Ishikawa (cell line): ENCODE measurements around the gene PPP1R37.

Experiments
- CEBPB ChIP-seq: IDR thresholded peaks from 2 replicates; pipeline ENCODE4 v1.6.1; 2012
- CREB1 ChIP-seq: IDR thresholded peaks from 2 replicates; pipeline ENCODE4 v1.6.1; 2012; ENCODE audit warnings: low read depth
- EGR1 ChIP-seq: IDR thresholded peaks from 2 replicates; pipeline ENCODE4 v1.6.1; 2012
- EP300 ChIP-seq: IDR thresholded peaks from 2 replicates; pipeline ENCODE4 v1.6.1; 2012; ENCODE audit warnings: borderline replicate concordance
- FOXM1 ChIP-seq: IDR thresholded peaks from 2 replicates; pipeline ENCODE4 v1.6.1; 2012; ENCODE audit warnings: low read depth, borderline replicate concordance
- MAX ChIP-seq: IDR thresholded peaks from 2 replicates; pipeline ENCODE4 v1.6.1; 2012
- NFIC ChIP-seq: IDR thresholded peaks from 2 replicates; pipeline ENCODE4 v1.6.1; 2012
- RAD21 ChIP-seq: IDR thresholded peaks from 2 replicates; pipeline ENCODE4 v1.6.1; 2012; ENCODE audit warnings: low read depth
- REST ChIP-seq: IDR thresholded peaks from 2 replicates; pipeline ENCODE4 v1.6.1; 2012; ENCODE audit warnings: low read depth, mild to moderate bottlenecking
- TAF1 ChIP-seq: IDR thresholded peaks from 2 replicates; pipeline ENCODE4 v1.6.1; 2012; ENCODE audit warnings: low read depth, mild to moderate bottlenecking
- TCF12 ChIP-seq: IDR thresholded peaks from 2 replicates; pipeline ENCODE4 v1.6.1; 2012; ENCODE audit warnings: low read depth
- TEAD4 ChIP-seq: IDR thresholded peaks from 2 replicates; pipeline ENCODE4 v1.6.1; 2012
- USF1 ChIP-seq: IDR thresholded peaks from 2 replicates; pipeline ENCODE4 v1.6.1; 2012
- YY1 ChIP-seq: IDR thresholded peaks from 2 replicates; pipeline ENCODE4 v1.6.1; 2012; ENCODE audit warnings: low read depth
- ZBTB7A ChIP-seq: IDR thresholded peaks from 2 replicates; pipeline ENCODE4 v1.6.1; 2012; ENCODE audit warnings: low read depth

Gene PPP1R37

GRCh38 chr19:45138303-45138751, 45.3 kb downstream of the PPP1R37 start:
- TF ChIP-seq USF1 (no peak), EGR1 (no peak), TAF1 (no peak), RAD21 (no peak), REST (no peak), NFIC (no peak), FOXM1 (no peak), MAX (no peak), TEAD4 (no peak), EP300 (no peak), CREB1 (no peak), ZBTB7A (no peak), TCF12 (no peak), YY1 (no peak), CEBPB (no peak)

GRCh38 chr19:45139286-45140143, 46.5 kb downstream of the PPP1R37 start:
- no peak for TF ChIP-seq ZBTB7A
- TF ChIP-seq NFIC: no peak
- no peak for TF ChIP-seq MAX
- no peak for TF ChIP-seq TAF1
- no peak for TF ChIP-seq TCF12
- no peak for TF ChIP-seq REST
- no peak for TF ChIP-seq FOXM1
- TF ChIP-seq USF1: no peak
- TF ChIP-seq TEAD4: no peak
- TF ChIP-seq EGR1: no peak
- TF ChIP-seq YY1: no peak

GRCh38 chr19:45140144-45140503, 47.1 kb downstream of the PPP1R37 start:
- TF ChIP-seq RAD21 (no peak), ZBTB7A (no peak), TEAD4 (no peak), YY1 (no peak), TCF12 (no peak), REST (no peak), NFIC (no peak), MAX (no peak), EP300 (no peak), EGR1 (no peak), CEBPB (no peak), CREB1 (no peak), FOXM1 (no peak), USF1 (no peak)
